ENCODE results near the gene SLIT3. TPM values are rescaled to one million over a fixed set of nuclear protein-coding genes. Genes with fewer than 3 reads are reported as not detected.
A peak's percentile ranks its signal among the peaks of the same experiment; 100 is the strongest.

The SLIT3 gene
- total and polyA plus RNA-seq, 5 donors from 2014 or later = not detected

DNA sequence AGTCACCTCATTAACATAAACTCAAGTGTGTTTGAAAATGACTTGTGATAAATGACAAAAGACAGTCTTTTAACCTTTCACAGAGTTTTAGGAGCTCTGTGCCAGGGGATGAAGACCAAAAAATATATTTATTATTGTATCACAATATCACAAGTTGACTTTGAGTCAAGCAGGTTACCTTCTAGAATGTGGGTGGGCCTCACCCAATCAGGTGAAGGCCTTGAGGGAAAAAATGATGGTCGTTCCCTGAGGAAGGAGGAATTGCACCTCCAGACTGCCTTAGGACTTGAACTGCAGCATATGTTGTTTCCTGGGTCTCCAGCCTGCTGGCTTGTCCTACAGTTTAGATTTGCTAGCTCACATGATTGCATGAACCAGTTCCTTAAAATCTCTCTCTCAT lies 680.1 kb downstream of the SLIT3 start:
- DNase-seq (no peak), ATAC-seq (ENCODE audit: low read depth in 2 of 2) (no peak)
- no peaks in the 10 kb centered on the region for H3K4me1 Mint-ChIP-seq
- Histone ChIP-seq H3K4me1 (ENCODE audit: control insufficient read depth, insufficient read depth, low read length, poor library complexity, severe bottlenecking) (no peaks in the 10 kb centered on the region), H3K9me3 (ENCODE audit: control insufficient read depth in 2 of 2, low read length in 2 of 2) (no peaks in the 10 kb centered on the region), H3K27me3 (ENCODE audit: control insufficient read depth, insufficient read depth, low read length) (peaks cover 2% of the 10 kb centered on the region), H3K4me3 (ENCODE audit: low read depth, low read length) (no peak overlapping the region), H3K36me3 (ENCODE audit: control insufficient read depth, insufficient read depth, low read length) (no peaks in the 10 kb centered on the region), H3K27ac (ENCODE audit: insufficient read depth, low read length, poor library complexity, severe bottlenecking) (no peak overlapping the region)
- H3K27me3 Mint-ChIP-seq = peaks cover 33% of the 10 kb centered on the region
- no peaks in the 10 kb centered on the region for H3K36me3 Mint-ChIP-seq
- H3K4me3 Mint-ChIP-seq = no peak overlapping the region
- H3K27ac Mint-ChIP-seq = no peak overlapping the region
- peaks cover 0 to 1% (median 0%) of the 10 kb centered on the region in 7 donors for H3K9me3 Mint-ChIP-seq

GRCh38 chr5:168614661-168615060 lies 686.3 kb downstream of the SLIT3 start:
- H3K4me3 Mint-ChIP-seq = no peak overlapping the region
- H3K27ac Mint-ChIP-seq = peak overlapping the region in 1 of 3 donors; percentile 32
- H3K27me3 Mint-ChIP-seq = peaks cover 11% of the 10 kb centered on the region

GRCh38 chr5:168613996-168614395 lies 686.9 kb downstream of the SLIT3 start:
- Mint-ChIP-seq H3K4me3 (no peak overlapping the region), H3K9me3 (no peaks in the 10 kb centered on the region), H3K36me3 (no peaks in the 10 kb centered on the region), H3K27ac (peak overlapping the region in 1 of 3 donors; percentile 32), H3K27me3 (peaks cover 11% of the 10 kb centered on the region), H3K4me1 (peaks cover 6 to 9% (median 8%) of the 10 kb centered on the region in 4 donors)
- no peaks in the 10 kb centered on the region for H3K9me3 ChIP-seq (ENCODE audit: control insufficient read depth in 2 of 2, low read length in 2 of 2)
- no peak overlapping the region for H3K4me3 ChIP-seq (ENCODE audit: low read depth, low read length)
- no peak for ATAC-seq (ENCODE audit: low read depth in 2 of 2)
- no peak overlapping the region for H3K27ac ChIP-seq (ENCODE audit: insufficient read depth, low read length, poor library complexity, severe bottlenecking)
- no peaks in the 10 kb centered on the region for H3K36me3 ChIP-seq (ENCODE audit: control insufficient read depth, insufficient read depth, low read length)
- DNase-seq = no peak
- H3K27me3 ChIP-seq (ENCODE audit: control insufficient read depth, insufficient read depth, low read length) = no peaks in the 10 kb centered on the region
- H3K4me1 ChIP-seq (ENCODE audit: control insufficient read depth, insufficient read depth, low read length, poor library complexity, severe bottlenecking) = peaks cover 8% of the 10 kb centered on the region

More at GRCh38 chr5:168614661-168615060, 686.3 kb downstream of the SLIT3 start:
- Histone ChIP-seq H3K27ac (ENCODE audit: insufficient read depth, low read length, poor library complexity, severe bottlenecking) (no peak overlapping the region), H3K4me1 (ENCODE audit: control insufficient read depth, insufficient read depth, low read length, poor library complexity, severe bottlenecking) (peaks cover 8% of the 10 kb centered on the region), H3K4me3 (ENCODE audit: low read depth, low read length) (no peak overlapping the region), H3K9me3 (ENCODE audit: control insufficient read depth in 2 of 2, low read length in 2 of 2) (no peaks in the 10 kb centered on the region), H3K27me3 (ENCODE audit: control insufficient read depth, insufficient read depth, low read length) (no peaks in the 10 kb centered on the region), H3K36me3 (ENCODE audit: control insufficient read depth, insufficient read depth, low read length) (no peaks in the 10 kb centered on the region)
- ATAC-seq (ENCODE audit: low read depth in 2 of 2) = no peak
- DNase-seq = no peak
- Mint-ChIP-seq H3K4me1 (peaks cover 6 to 9% (median 8%) of the 10 kb centered on the region in 4 donors), H3K9me3 (no peaks in the 10 kb centered on the region), H3K36me3 (no peaks in the 10 kb centered on the region)

DNA sequence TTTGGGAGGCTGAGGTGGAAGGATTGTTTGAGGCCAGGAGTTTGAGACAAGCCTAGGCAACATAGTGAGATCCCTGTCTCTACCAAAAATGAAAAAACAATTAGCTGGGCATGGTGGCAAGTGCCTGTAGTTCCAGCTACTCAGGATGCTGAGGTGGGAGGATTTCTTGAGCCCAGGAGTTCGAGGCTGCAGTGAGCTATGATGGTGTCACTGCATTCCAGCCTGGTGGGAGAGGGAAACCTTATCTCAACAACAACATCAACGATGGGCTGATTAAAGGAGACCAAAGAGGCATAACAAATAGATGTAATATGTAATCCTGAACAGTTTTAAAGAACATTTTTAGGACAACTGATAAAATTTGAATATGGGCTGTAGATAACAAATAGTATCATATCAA lies 687.5 kb downstream of the SLIT3 start:
- peaks cover 8% of the 10 kb centered on the region for H3K4me1 ChIP-seq (ENCODE audit: control insufficient read depth, insufficient read depth, low read length, poor library complexity, severe bottlenecking)
- peaks cover 11% of the 10 kb centered on the region for H3K27me3 Mint-ChIP-seq
- no peaks in the 10 kb centered on the region for H3K36me3 Mint-ChIP-seq
- ATAC-seq (ENCODE audit: low read depth in 2 of 2) (no peak), DNase-seq (no peak)
- H3K27ac ChIP-seq (ENCODE audit: insufficient read depth, low read length, poor library complexity, severe bottlenecking) = no peak overlapping the region
- peak overlapping the region in 3 of 4 donors; percentile 12 to 71 (median 69) for H3K4me3 Mint-ChIP-seq
- no peaks in the 10 kb centered on the region for H3K27me3 ChIP-seq (ENCODE audit: control insufficient read depth, insufficient read depth, low read length)
- peak overlapping the region; percentile 87 to 92 (median 89) for H3K27ac Mint-ChIP-seq
- no peaks in the 10 kb centered on the region for H3K9me3 Mint-ChIP-seq
- peaks cover 6 to 9% (median 8%) of the 10 kb centered on the region in 4 donors for H3K4me1 Mint-ChIP-seq
- no peaks in the 10 kb centered on the region for H3K36me3 ChIP-seq (ENCODE audit: control insufficient read depth, insufficient read depth, low read length)
- H3K9me3 ChIP-seq (ENCODE audit: control insufficient read depth in 2 of 2, low read length in 2 of 2) = no peaks in the 10 kb centered on the region
- H3K4me3 ChIP-seq (ENCODE audit: low read depth, low read length) = no peak overlapping the region

- Mint-ChIP-seq H3K27me3 (peaks cover 11% of the 10 kb centered on the region), H3K27ac (peak overlapping the region; percentile 87 to 92 (median 89)), H3K4me3 (peak overlapping the region in 3 of 4 donors; percentile 46 to 71 (median 69)), H3K36me3 (no peaks in the 10 kb centered on the region), H3K4me1 (peaks cover 6 to 9% (median 8%) of the 10 kb centered on the region in 4 donors), H3K9me3 (no peaks in the 10 kb centered on the region)
- peak in 2 of 3 donors; percentile 53 to 70 for DNase-seq
- H3K4me3 ChIP-seq (ENCODE audit: low read depth, low read length) = no peak overlapping the region
- H3K27ac ChIP-seq (ENCODE audit: insufficient read depth, low read length, poor library complexity, severe bottlenecking) = no peak overlapping the region
- no peaks in the 10 kb centered on the region for H3K9me3 ChIP-seq (ENCODE audit: control insufficient read depth in 2 of 2, low read length in 2 of 2)
- no peaks in the 10 kb centered on the region for H3K36me3 ChIP-seq (ENCODE audit: control insufficient read depth, insufficient read depth, low read length)
- no peaks in the 10 kb centered on the region for H3K27me3 ChIP-seq (ENCODE audit: control insufficient read depth, insufficient read depth, low read length)
- H3K4me1 ChIP-seq (ENCODE audit: control insufficient read depth, insufficient read depth, low read length, poor library complexity, severe bottlenecking) = peaks cover 8% of the 10 kb centered on the region
- peak; percentile 87 to 94 for ATAC-seq (ENCODE audit: low read depth in 2 of 2)
These were observed 687.9 kb downstream of the SLIT3 start for GRCh38 chr5:168612996-168613395.

- H3K4me3 ChIP-seq (ENCODE audit: low read depth, low read length) = no peak overlapping the region
- H3K36me3 Mint-ChIP-seq = no peaks in the 10 kb centered on the region
- no peaks in the 10 kb centered on the region for H3K36me3 ChIP-seq (ENCODE audit: control insufficient read depth, insufficient read depth, low read length)
- H3K4me1 ChIP-seq (ENCODE audit: control insufficient read depth, insufficient read depth, low read length, poor library complexity, severe bottlenecking) = peaks cover 8% of the 10 kb centered on the region
- peak overlapping the region in 2 of 3 donors; percentile 50 to 92 for H3K27ac Mint-ChIP-seq
- no peak for ATAC-seq (ENCODE audit: low read depth in 2 of 2)
- H3K4me3 Mint-ChIP-seq = no peak overlapping the region
- no peaks in the 10 kb centered on the region for H3K27me3 ChIP-seq (ENCODE audit: control insufficient read depth, insufficient read depth, low read length)
- H3K4me1 Mint-ChIP-seq = peaks cover 6 to 9% (median 8%) of the 10 kb centered on the region in 4 donors
- H3K27ac ChIP-seq (ENCODE audit: insufficient read depth, low read length, poor library complexity, severe bottlenecking) = no peak overlapping the region
- H3K27me3 Mint-ChIP-seq = peaks cover 5% of the 10 kb centered on the region
- no peaks in the 10 kb centered on the region for H3K9me3 Mint-ChIP-seq
- no peaks in the 10 kb centered on the region for H3K9me3 ChIP-seq (ENCODE audit: control insufficient read depth in 2 of 2, low read length in 2 of 2)
- no peak for DNase-seq
These were observed 688.8 kb downstream of the SLIT3 start for GRCh38 chr5:168612123-168612522.

Data from CD4-positive, CD25-positive, alpha-beta regulatory T cell (primary cell).